ENCODE results near the gene PSMG3. TPM values are rescaled to one million over a fixed set of nuclear protein-coding genes. Genes with fewer than 3 reads are reported as not detected.

The PSMG3 gene
- total RNA-seq, 1 donor from 2014 or later: 11.2 TPM

GRCh38 chr7:1567896-1568510 is 1.8 kb downstream of the PSMG3 start:
- no peak for DNase-seq
- Histone ChIP-seq H3K9me3 (replicated peaks) (no peaks in the 10 kb centered on the region), H3K27me3 (ENCODE audit: low read depth) (no peaks in the 10 kb centered on the region), H3K4me1 (peaks cover 48% of the 10 kb centered on the region), H3K4me3 (no peak overlapping the region), H3K36me3 (peaks cover 19% of the 10 kb centered on the region), H3K27ac (replicated peaks) (no peak overlapping the region)
- TF ChIP-seq CTCF (IDR thresholded peaks at IDR 0.05; ENCODE audit: borderline replicate concordance): no peak
- intact Hi-C loops (cut with micrococcal nuclease): no loop called here

GRCh38 chr7:1567049-1567771 is 2.6 kb downstream of the PSMG3 start:
- no peak overlapping the region for H3K27ac ChIP-seq (replicated peaks)
- H3K4me1 ChIP-seq: peaks cover 41% of the 10 kb centered on the region
- H3K9me3 ChIP-seq (replicated peaks): no peaks in the 10 kb centered on the region
- no peak for DNase-seq
- no peaks in the 10 kb centered on the region for H3K27me3 ChIP-seq (ENCODE audit: low read depth)
- intact Hi-C loops (cut with micrococcal nuclease): no loop called here
- peaks cover 19% of the 10 kb centered on the region for H3K36me3 ChIP-seq
- no peak overlapping the region for H3K4me3 ChIP-seq
- TF ChIP-seq CTCF (IDR thresholded peaks at IDR 0.05; ENCODE audit: borderline replicate concordance): no peak

GRCh38 chr7:1566687-1567048 is 3.2 kb downstream of the PSMG3 start:
- DNase-seq: no peak
- Histone ChIP-seq H3K27me3 (ENCODE audit: low read depth) (no peaks in the 10 kb centered on the region), H3K36me3 (peaks cover 19% of the 10 kb centered on the region), H3K4me3 (no peak overlapping the region), H3K27ac (replicated peaks) (no peak overlapping the region), H3K4me1 (peaks cover 35% of the 10 kb centered on the region), H3K9me3 (replicated peaks) (no peaks in the 10 kb centered on the region)
- no peak for TF ChIP-seq CTCF (IDR thresholded peaks at IDR 0.05; ENCODE audit: borderline replicate concordance)
- intact Hi-C loops (cut with micrococcal nuclease): no loop called here

GRCh38 chr7:1564603-1565022 is 5.2 kb downstream of the PSMG3 start:
- TF ChIP-seq CTCF (IDR thresholded peaks at IDR 0.05; ENCODE audit: borderline replicate concordance): no peak

GRCh38 chr7:1563981-1564602 is 5.7 kb downstream of the PSMG3 start:
- H3K4me1 ChIP-seq: peaks cover 11% of the 10 kb centered on the region
- peaks cover 11% of the 10 kb centered on the region for H3K27me3 ChIP-seq (ENCODE audit: low read depth)
- intact Hi-C loops (cut with micrococcal nuclease): no loop called here
- H3K36me3 ChIP-seq: peaks cover 19% of the 10 kb centered on the region
- no peak overlapping the region for H3K27ac ChIP-seq (replicated peaks)
- H3K9me3 ChIP-seq (replicated peaks): no peaks in the 10 kb centered on the region
- H3K4me3 ChIP-seq: no peak overlapping the region
- no peak for TF ChIP-seq CTCF (IDR thresholded peaks at IDR 0.05; ENCODE audit: borderline replicate concordance)
- DNase-seq: no peak

More at GRCh38 chr7:1564603-1565022, 5.2 kb downstream of the PSMG3 start:
- no peak for DNase-seq
- peaks cover 10% of the 10 kb centered on the region for H3K27me3 ChIP-seq (ENCODE audit: low read depth)
- H3K27ac ChIP-seq (replicated peaks): no peak overlapping the region
- intact Hi-C loops (cut with micrococcal nuclease): no loop called here
- no peaks in the 10 kb centered on the region for H3K9me3 ChIP-seq (replicated peaks)
- peaks cover 16% of the 10 kb centered on the region for H3K4me1 ChIP-seq
- H3K4me3 ChIP-seq: no peak overlapping the region
- peaks cover 19% of the 10 kb centered on the region for H3K36me3 ChIP-seq

All from left ventricle myocardium inferior (tissue), 1 donor.